NCI-H1417 treated with DMSO at 0.1 percent for 48 hours (cell line): ENCODE results near the gene RLN3.
A peak's percentile ranks its signal among the peaks of the same experiment; 100 is the strongest.

ENCODE experiments used
- DNase-seq: peaks from one replicate; lab custom pipeline; 2025; lab: John Stamatoyannopoulos, UW

RLN3 gene

DNA sequence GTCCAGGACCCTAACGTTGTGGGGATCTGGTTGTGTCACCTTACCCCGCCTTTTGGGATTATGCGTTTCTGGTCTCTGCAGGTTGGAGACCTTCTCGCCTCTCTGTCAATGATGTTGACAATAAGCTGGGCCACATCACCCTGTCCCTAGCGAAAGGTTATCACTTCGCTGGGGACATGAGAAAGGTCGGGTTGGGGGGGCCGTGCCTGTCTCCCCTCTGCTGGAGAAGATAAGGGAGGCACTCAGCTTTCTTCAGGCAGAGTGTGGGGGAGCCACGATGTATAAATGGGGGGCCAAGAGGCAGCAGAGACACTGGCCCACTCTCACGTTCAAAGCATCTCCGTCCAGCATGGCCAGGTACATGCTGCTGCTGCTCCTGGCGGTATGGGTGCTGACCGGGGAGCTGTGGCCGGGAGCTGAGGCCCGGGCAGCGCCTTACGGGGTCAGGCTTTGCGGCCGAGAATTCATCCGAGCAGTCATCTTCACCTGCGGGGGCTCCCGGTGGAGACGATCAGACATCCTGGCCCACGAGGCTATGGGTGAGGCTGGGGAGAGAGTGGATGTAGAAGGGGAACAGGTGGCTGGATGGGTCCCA, at the start of gene RLN3:
Gene RLN3, plus strand, starts transcription at position 293 of the 595 bp plus-strand sequence. Its CDS starts 57 bp downstream, at position 350.
- no peak for DNase-seq

DNA sequence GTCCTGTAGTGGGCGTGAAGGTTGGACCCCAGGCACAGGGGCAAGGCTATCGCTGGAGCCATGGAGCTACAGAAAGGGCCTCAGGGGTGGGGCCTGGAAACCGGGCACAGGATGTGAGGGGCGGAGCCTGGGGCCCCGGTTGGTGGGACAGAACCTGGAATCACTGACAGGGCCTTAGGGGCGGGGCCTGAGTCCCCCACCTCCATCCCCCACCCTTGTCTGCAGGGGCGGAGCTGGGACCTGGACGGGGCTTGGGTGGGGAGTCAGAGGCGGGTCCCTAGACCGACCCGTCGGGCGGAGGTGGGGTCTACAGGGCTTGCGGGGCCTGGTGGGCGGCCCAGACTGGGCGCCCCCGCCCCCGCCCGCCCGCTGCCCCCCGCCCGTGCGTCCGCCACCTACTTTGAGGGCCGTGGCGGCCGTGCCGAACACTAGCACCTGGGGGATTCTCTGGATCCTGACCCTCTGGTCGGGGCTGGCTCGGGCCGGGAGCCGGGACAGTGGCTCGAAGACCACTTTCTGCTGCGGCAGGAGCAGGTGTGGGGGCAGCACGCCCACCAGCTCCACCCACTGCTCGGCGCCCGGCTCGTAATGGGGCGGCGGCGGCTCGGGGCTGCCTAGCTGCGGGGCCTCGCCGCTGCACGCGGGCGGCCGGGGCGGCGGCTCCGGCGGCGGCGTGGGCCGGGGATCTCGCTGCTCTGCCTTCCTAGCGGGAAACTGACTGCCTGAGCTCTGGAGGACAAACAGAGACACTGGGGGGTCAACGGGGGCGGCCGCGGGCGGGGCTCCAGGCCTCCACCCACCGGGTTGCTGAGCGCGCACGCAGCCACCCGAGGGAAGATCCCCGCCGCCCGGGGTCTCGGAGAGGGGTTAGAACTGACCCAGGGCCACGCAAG, 49.4 kb upstream of the RLN3 start:
- no peak for DNase-seq

GRCh38 chr19:13979244-13979615, 48.7 kb upstream of the RLN3 start:
- no peak for DNase-seq

- DNase-seq = no peak
Observed at GRCh38 chr19:13979686-13980085, 48.3 kb upstream of the RLN3 start.

GRCh38 chr19:13980340-13980739, 47.6 kb upstream of the RLN3 start:
- DNase-seq = no peak

DNA sequence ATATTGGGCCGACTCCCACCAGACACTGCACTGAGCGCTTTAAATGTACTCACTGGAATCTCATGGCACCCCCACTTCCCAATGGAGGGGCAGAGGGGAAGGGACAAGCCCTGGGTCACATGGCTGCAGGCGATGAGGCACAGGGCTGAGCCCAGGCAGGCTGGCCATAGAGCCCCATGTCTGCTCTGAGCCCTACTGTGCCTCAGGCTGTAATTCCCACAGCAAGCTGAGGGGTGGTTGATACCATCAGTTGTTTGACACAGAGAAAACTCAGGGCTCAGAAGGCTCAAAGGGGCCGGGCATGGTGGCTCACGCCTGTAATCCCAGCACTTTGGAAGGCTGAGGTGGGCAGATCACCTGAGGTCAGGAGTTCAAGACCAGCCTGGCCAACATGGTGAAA, 46.9 kb upstream of the RLN3 start:
- no peak for DNase-seq

GRCh38 chr19:13981467-13981866, 46.5 kb upstream of the RLN3 start:
- no peak for DNase-seq

DNA sequence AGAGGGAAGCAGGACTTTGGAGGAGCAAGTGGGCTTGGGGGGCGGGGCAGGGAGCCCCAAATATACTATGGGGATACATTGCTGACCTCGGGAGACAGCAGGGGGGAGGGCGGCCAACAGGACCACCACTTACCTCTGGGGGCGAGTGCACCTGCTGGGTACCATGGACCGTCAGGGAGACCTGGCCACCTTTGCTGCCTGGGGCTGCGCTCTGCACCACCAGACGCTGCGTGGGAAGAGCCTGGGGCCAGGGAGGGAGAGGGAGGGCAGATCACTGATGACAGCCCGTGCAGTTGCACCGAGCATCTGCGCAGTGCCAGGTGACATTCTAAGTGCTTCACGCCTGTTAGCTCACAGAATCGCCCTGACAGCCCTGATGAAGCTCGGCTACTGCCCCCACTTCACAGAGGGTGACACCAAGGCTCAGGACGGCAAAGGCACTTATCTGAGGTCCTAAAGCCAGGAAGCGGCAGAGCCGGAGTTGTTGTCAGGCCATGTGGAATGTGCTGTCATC, 45.9 kb upstream of the RLN3 start:
- no peak for DNase-seq

- no peak for DNase-seq
Observed at GRCh38 chr19:13982773-13983172, 45.2 kb upstream of the RLN3 start.

DNA sequence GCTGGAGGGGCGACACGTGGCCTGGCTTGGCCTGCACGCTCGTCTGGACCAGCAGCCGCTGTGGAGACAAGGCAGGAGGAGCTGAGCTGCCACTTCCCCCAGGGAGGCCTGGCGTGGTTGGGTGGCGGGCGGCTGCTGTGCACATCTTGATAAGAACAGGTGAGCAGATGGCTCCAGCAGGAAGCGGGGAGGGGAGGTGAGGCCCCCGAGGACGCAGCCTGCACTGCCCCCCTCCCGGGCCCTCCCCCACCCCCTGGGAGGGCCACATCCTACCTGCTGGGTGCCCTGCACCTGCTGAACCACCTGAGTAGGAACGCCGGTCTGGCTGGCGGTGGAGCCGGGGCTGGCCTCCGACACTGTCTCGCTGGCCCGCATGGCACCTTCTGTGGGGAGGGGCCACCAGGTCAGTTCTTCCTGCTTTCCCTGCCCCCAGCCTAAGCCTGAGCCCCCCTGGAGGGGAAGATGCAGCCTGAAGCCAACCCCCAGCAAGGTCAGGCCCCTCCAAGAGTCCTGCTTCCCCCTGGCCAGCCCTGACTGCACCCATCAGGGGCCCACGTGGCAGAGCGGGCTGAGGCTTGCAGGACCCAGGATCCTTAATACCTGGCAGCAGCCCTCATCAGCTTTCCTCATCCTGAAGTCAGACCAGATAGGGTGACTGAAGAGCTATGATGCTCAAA, 44.6 kb upstream of the RLN3 start:
- DNase-seq = peak; percentile 58

- DNase-seq = no peak
Observed at GRCh38 chr19:13984186-13984585, 43.8 kb upstream of the RLN3 start.

DNA sequence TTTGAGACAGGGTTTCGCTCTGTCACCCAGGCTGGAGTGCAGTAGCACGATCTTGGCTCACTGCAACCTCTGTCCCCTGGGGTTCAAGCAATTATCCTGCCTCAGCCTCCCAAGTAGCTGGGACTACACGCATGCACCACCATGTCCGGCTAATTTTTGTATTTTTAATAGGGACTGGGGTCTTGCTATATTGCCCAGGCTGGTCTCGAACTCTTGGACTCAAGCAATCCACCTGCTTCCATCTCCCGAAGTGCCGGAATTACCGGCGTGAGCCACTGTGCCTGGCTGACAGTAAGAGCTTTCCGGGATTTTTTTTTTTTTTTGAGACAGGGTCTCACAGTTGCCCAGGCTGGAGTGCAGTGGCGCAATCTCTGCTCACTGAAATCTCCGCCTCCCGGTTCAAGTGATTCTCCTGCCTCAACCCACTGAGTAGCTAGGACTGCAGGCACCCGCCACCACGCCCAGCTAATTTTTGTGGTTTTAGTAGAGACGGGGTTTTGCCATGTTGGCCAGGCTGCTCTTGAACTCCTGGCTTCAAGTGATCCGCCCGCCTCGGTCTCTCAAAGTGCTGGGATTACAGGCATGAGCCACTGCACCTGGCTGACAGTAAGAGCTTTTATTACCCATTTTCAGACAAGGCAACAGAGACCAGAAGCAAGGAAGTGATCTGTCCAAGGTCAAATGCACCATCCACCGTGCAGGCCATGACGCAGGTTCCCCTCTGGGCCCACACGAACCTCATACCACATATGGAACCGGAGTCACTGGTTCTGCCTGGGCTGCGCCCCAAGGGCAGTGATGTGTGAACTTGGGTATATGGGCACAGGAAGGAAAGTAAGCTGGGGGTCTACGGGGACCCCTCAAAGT, 42.8 kb upstream of the RLN3 start:
- DNase-seq = no peak

- no peak for DNase-seq
Observed at GRCh38 chr19:13985771-13986347, 42.1 kb upstream of the RLN3 start.

- peak; percentile 47 for DNase-seq
Observed at GRCh38 chr19:13986348-13986904, 41.5 kb upstream of the RLN3 start.

GRCh38 chr19:13987101-13987890, 40.7 kb upstream of the RLN3 start:
- no peak for DNase-seq

GRCh38 chr19:13989487-13989886, 38.5 kb upstream of the RLN3 start:
- DNase-seq = no peak

- DNase-seq = no peak
Observed at GRCh38 chr19:13990085-13990484, 37.9 kb upstream of the RLN3 start.

DNA sequence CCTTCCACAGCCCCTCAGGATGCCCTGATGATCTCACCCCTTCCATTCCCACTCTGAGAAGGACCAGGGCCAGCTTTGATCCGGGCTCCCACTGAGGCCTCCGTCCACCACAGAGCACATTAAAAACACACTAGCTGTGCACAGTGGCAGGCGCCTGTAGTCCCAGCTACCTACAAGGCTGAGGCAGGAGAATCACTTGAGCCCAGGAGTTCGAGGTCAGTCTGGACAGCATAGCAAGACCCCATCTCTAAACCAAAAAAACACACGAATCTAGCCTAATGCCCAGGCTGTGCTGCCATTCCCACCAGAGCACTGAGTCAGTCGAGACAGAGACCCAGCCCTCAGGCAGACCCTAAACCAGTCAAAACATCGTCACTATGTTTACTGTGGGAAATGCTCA, 35.9 kb upstream of the RLN3 start:
- DNase-seq = no peak

DNA sequence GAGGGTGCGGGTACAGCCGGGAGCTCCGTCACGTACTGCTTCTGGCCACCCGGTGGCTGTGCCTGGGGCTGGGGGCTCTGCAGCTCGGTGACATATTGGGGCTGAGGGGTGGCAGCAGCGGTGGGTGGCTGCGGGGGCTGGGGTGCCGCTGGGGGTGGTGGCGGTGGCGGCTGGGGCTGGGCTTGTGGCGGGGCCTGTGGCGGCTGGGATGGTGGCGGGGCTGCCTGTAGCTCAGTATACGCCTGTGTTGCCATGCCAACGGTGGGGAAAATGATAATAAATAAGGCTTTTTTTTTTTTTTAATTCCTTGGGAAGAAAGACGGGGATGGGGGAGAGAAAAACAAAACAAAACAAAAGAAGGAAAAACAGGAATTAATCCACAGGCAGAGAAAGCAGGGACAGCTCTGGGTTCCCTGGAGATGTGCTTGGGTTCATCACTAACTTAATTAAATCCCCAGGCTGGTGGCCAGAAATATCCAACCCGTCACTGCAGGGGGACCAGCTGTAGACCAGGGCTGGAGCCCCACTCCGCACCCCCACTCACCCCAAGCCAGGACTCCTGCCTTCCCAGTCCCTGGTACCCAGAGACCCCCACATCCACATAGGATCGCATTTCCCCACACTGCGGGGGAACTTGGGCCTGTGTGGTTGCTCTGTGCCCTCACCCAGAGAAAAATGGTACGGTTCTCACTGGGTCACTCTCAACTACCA, 34.2 kb upstream of the RLN3 start:
- DNase-seq = no peak
